Neural cell (in vitro differentiated cells): ENCODE results near the gene DDX51.

Source experiments
- EP300 ChIP-seq: fragments of 450-650 bp; conservative IDR thresholded peaks from 2 replicates; pipeline ENCODE4 v1.6.1; 2014; ENCODE audit warnings: antibody characterized with exemption, mild to moderate bottlenecking, moderate library complexity; ENCODE audit not compliant: poor library complexity, severe bottlenecking
- EZH2 ChIP-seq: fragments of 200-600, 300-800 bp; shearing (Covaris generic), sonication (generic); IDR thresholded peaks from 2 replicates; pipeline ENCODE4 v1.6.1; 2014; ENCODE audit warnings: antibody characterized with exemption, low read length, borderline replicate concordance, mild to moderate bottlenecking; ENCODE audit not compliant: insufficient read depth, poor library complexity, severe bottlenecking
- POLR2AphosphoS5 ChIP-seq: IDR thresholded peaks from 2 replicates; pipeline ENCODE4 v1.6.1; 2012
- TF ChIP-seq, protein P1 (sequence below): fragments of 450-650 bp; IDR thresholded peaks from 2 replicates; pipeline ENCODE4 v1.5.1; 2014; ENCODE audit warnings: antibody characterized with exemption, mild to moderate bottlenecking, moderate library complexity; ENCODE audit not compliant: poor library complexity, severe bottlenecking

GRCh38 chr12:132157733-132158409 lies 13.8 kb upstream of the DDX51 start:
- TF ChIP-seq, protein P1, sequence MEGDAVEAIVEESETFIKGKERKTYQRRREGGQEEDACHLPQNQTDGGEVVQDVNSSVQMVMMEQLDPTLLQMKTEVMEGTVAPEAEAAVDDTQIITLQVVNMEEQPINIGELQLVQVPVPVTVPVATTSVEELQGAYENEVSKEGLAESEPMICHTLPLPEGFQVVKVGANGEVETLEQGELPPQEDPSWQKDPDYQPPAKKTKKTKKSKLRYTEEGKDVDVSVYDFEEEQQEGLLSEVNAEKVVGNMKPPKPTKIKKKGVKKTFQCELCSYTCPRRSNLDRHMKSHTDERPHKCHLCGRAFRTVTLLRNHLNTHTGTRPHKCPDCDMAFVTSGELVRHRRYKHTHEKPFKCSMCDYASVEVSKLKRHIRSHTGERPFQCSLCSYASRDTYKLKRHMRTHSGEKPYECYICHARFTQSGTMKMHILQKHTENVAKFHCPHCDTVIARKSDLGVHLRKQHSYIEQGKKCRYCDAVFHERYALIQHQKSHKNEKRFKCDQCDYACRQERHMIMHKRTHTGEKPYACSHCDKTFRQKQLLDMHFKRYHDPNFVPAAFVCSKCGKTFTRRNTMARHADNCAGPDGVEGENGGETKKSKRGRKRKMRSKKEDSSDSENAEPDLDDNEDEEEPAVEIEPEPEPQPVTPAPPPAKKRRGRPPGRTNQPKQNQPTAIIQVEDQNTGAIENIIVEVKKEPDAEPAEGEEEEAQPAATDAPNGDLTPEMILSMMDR = no peak
- no peak for TF ChIP-seq EP300
- no peak for TF ChIP-seq POLR2AphosphoS5
- TF ChIP-seq EZH2 = no peak
